HG02938 (cell line): ENCODE measurements around the gene MDH2.
A peak's percentile ranks its signal among the peaks of the same experiment; 100 is the strongest.
"Not testable (repeated sequence)": the region's sequence is repeated elsewhere in the genome, so short reads cannot be mapped to it uniquely, and the experiment has no call there.

Experiments used
- ATAC-seq: cut with Tn5 transposase; IDR thresholded peaks from one replicate; pipeline ENCODE4 v1.9.1; 2021; ENCODE audit warnings: mild to moderate bottlenecking, moderate library complexity; ENCODE audit not compliant: unreplicated experiment

Gene MDH2

DNA sequence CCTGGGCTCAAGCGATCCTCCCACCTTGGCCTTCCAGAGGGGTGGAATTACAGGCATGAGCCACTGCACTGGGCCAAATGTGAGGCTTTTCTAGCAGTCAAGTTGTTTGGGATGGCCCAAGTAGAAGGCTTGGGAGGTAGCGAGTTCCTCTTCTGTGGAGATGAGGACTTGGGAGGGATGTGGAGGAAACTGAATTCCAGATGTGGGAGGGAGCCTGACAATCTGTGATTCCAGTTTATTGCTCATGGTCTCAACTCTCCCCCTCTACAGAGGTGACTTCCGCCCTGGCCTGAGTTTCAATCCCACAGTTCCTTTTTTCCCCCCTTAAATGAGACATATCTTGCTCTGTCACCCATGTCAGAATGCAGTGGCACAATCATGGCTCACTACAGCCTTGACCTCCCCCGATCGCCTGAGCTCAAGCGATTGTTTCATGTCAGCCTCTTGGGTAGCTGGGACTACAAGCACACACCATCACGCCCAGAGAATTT, 3.5 kb upstream of the MDH2 start:
- ATAC-seq = no peak

DNA sequence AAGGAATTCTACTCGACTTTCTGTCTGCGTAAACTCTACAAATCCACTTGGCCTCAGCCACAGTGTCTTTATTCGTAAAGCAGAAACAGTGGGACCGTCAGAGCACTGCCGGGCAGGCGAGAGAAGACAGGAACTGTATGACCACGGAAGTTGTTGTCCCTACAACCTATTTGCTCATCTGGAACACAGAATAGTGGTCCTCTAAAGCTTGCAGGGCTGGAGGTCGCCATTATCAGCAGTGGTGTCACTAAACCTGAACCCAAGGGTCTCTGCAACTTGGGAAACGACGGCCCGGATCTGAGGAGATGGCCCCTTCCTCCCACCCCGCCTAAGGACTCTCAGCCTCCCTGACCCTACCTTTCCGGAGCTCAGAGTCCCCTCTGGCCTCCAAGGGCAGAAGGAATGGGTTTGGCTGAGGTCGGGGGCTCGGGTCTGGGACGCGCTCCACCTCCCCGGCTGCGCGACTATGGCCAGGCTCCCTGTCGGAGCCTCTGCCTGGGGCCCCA, 548 bp upstream of the MDH2 start:
- peak; percentile 2 for ATAC-seq

- no peak for ATAC-seq
These were observed 722 bp downstream of the MDH2 start for GRCh38 chr7:76048668-76048988.

DNA sequence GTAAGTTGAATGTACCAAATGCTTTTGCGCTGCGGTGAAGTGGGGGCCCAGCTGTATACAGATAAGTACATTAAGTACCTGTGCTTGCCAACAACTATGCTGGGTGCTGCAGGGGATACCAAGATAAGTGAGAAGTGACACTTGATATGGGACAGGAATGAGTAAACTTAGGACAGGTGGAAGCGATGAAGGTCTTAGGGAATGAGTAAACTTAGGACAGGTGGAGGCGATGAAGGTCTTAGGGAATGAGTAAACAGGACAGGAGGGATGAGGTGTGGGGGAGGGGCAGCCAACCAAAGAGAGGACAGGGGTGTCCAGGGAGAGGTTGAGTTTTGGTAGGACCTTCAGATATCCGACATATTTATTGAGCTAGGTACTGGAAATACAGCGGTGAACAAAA, 1.4 kb downstream of the MDH2 start:
- no peak for ATAC-seq

DNA sequence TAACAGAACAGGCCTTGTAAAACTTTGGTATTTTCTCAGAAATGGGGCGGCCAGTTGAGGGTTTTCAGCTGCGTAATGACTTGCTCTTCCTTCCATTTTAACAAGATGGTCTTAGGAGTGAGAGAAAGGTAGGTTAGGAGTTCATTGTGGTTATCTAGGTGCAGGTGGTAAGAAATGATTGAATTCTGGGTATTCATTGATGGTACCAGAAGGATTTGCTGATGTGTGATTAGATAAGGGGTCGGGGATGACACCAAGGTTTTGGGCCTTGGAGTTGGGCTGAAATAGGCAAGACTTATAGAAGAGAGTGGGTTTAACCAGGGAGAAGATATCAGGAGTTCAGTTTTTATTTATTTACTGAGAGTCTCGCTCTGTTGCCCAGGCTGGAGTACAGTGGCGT, 2.6 kb downstream of the MDH2 start:
- ATAC-seq = no peak

- no peak for ATAC-seq
These were observed 3.9 kb downstream of the MDH2 start for GRCh38 chr7:76051840-76052239.

- not testable (repeated sequence) for ATAC-seq
These were observed 4.8 kb downstream of the MDH2 start for GRCh38 chr7:76052681-76053080.

DNA sequence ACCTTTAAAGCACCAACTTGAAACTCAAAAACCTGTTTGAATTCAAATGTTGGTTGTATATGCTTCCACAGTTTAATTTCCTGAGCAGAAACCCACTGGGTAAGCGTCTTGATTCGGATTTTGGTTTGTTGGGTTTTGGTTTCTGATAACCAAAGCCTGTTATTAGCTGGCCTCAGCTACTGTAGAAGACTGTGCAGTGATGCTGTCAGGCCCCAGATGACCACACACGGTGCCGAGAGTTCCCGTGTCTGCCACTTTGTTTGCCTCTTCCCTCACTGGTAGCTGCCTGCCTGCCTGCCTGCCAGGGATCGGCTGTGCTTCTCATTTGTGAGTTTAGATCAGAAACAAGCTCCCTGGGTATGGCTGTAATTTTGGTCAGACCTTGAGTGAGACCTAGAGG, 5.6 kb downstream of the MDH2 start:
- no peak for ATAC-seq

DNA sequence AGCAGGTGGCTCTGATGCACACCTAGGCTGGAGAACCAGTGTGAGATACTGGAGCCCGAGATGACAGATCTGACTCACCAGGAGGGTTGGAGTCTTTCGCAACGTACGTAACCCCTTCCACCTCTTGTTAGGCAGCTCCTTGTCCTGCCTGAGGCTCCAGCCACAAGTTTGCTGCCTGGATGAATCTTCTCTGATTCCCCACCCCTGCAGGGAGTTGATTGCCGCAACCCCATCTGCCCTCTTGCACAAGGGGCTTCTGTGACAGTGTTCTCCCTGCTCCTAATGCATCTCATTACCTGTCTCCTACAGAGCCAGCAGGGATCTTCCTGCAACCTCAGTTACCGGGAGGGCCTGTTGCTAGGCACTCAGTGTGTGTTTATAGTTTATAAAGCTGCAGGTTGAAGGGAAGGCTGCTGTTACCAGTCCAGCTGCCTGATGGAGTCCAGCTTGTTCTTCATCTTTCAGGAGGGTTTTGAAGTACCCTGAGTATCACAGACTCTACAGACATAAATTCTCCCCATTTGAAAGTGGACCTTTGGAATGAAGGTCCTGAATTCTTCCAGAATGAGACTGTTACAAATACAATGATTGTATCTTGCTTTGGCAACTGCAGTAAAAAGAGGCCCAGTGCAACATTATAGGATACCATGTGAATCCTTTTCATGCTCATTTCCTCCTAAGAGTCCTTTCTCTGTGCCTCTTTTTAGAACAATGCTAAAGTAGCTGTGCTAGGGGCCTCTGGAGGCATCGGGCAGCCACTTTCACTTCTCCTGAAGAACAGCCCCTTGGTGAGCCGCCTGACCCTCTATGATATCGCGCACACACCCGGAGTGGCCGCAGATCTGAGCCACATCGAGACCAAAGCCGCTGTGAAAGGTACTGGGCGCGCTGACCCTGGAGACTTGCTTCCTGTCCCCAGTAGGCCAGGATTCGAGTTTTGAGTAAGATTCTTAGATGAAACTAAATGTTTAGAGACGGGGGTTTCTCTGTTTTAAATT, 6.5 kb downstream of the MDH2 start:
- ATAC-seq = no peak

DNA sequence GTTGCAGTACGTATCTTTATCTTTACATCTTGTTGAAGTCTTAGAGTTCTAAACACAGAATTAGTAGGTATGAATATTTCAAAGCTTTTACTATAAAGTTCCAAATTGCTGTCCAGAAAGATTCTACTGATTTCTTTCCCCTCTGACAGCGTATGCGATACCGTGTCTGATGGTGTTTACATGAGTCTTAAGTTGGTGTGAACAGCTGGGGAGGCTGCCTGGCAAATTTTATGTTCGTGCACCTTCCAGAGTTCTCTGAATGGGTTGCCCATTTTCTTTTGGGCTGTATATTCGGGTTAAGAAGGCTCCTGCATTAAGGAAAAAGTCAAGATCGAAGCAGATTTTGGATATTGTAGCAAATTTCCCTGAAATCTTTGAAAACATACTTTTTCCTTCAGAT, 8.3 kb downstream of the MDH2 start:
- ATAC-seq = no peak

DNA sequence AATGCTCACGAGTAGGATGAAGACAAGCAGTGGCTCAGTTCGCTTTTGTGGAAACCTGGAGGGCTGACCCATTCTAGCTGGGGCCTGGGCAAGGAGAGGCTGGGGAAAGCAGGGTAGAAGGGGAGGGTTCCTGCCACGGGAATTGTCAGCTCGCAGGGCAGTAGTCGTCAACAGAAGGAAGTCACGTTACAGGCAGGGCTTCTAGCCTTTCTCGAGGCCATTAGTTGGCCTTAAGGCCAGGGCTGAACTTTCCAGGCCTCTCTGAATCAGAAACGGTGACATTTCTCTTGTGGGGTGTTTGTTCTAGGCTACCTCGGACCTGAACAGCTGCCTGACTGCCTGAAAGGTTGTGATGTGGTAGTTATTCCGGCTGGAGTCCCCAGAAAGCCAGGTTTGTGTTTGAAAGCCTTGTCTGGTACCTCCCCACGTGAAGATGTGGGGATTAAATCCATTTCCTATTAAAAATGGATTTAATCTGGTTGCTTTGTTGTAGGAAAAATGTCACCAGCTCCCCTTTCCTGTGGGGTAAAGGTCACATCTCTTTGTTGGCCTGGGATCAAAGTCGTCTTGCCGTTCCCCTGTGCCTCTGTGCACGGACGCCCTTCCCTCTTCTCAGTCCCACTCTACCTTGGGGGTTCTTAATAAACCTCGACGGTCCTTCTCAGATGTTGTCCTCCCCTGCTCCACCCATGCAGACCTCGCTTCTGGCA, 9.4 kb downstream of the MDH2 start:
- ATAC-seq = no peak

GRCh38 chr7:76057813-76058145, 9.9 kb downstream of the MDH2 start:
- no peak for ATAC-seq

DNA sequence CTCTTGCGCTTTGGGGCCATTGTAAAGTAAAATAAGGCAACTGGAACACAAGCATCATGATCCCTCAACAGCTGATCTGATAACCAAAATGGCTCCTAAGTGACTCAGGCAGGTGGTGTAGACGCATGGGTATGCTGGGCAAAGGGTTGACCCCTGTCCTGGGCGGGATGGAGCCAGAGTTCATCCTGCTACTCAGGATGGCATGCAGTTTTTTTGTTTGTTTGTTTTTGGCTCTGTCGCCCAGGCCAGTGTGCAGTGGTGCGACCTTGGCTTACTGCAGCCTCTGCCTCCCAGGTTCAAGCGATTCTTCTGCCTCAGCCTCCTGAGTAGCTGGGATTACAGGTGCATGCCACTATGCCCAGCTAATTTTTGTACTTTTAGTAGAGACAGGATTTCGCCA, 10.8 kb downstream of the MDH2 start:
- ATAC-seq = not testable (repeated sequence)

DNA sequence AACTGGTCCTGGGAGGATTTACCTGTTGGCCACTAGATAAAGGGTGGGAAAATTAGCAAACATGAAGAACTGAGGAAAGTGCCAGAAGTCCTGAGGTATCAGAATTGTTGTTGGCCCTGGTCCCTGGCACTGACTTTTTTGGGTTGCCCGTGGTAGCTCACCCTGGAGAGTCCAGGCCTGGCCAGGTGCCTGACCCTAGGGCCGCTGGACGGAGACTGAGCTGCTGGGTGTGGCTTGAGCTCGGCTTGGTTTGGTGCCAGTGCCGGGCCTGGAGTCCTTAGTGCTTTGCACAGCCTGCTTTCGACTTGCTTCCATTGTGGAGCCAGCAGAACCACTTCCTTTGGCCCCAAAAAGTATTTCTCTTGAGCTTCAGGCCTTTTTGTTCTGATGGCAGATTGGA, 12.9 kb downstream of the MDH2 start:
- no peak for ATAC-seq

DNA sequence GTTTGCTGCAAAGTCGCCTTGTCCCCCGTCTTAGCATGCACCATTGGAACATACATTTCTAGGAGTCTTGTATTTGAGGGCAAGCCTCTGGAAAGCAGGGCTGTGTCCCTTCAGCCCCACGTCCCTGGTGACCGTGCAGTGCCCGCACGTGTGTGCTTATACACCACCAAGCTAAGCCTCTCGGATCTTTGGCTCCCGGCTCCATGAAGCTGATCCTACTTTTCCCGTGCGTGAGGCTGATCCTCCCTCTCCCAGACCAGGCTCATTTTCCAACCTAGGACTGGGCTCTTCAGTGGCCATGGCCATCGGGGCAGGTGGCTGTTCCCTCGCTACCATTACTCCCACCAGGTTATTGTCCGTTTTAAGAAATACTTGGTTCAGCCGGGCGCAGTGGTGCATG, 14.3 kb downstream of the MDH2 start:
- ATAC-seq = no peak

DNA sequence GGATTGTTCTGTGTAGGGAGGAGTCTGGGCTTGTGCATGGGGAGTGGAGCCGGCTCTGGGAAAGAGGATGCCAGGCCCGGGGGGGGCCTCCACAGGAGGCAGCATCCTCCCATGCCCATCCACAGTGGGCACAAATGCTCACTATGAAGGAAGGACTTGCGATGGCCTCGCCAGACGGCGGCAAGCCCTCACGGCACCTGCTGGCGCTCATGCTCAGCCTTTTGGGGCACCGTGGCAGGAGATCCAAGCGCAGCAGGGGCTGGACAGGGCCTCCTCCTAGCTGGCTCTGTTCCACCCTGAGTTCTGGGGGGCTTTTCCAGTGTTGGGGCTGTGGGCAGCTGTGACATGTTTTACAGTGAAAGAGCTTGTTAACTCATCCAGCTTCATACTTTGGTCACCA, 15.2 kb downstream of the MDH2 start:
- ATAC-seq = no peak

- no peak for ATAC-seq
These were observed 15.6 kb downstream of the MDH2 start for GRCh38 chr7:76063525-76063924.

DNA sequence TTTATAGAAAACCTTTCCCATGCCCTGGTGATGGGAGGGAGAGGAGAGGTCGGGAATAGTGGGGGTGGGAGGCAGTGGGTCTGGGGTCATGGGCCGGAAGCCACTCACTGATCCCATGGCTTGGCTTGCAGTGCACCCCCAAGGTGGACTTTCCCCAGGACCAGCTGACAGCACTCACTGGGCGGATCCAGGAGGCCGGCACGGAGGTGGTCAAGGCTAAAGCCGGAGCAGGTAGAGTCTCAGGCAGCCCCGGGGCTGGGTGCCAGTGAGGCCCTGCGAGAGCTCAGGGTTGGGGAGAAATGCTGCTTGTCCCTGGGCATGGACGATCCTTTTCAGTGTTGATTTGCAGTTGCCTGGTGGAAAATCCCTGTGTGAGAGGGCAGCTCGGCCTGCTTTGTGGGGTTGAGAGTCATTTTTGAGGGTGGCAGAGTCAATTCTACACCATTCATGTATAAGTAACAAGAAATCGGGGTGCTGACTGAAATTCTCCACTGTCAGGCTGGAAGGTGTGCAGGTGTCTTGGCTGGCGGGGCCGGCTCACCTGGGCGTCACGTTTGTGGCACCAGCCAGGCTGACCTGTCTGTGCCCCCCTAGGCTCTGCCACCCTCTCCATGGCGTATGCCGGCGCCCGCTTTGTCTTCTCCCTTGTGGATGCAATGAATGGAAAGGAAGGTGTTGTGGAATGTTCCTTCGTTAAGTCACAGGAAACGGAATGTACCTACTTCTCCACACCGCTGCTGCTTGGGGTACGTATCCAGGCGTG, 16.5 kb downstream of the MDH2 start:
- no peak for ATAC-seq

GRCh38 chr7:76065016-76065612, 17.2 kb downstream of the MDH2 start:
- no peak for ATAC-seq

- no peak for ATAC-seq
These were observed 19.0 kb downstream of the MDH2 start for GRCh38 chr7:76066716-76067503.
